ENCODE measurements around the gene AGBL1.

AGBL1 gene

DNA sequence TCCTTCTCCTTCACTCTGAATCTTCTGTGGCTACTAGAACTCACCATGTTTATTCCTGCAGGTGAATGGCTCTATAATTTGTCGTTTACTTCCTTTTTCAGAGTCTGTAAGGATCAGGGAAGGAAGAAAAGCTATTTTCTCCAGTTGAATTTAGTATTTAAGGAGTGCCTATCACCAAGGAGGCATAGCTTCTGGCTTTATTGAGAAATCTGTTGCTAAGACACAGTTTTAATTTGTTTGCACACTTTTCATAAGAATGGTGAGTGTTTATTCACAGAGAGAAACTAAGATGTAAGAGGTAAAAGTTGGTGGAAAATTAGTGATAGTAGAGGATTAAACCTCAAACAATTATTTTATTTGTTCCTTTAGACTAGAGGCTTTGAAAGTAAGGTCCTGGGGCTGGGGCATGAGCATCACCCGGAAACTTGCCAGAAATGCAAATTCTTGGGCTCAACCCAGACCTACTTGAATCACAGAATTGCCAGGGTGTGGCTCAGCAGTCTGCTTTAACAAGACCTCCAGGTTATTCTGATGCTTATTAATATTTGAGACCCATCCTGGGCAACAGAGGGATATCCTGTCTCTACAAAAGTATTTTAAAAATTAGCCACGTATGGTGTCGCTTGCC, 461.3 kb downstream of the AGBL1 start:
- TF ChIP-seq, protein P1, sequence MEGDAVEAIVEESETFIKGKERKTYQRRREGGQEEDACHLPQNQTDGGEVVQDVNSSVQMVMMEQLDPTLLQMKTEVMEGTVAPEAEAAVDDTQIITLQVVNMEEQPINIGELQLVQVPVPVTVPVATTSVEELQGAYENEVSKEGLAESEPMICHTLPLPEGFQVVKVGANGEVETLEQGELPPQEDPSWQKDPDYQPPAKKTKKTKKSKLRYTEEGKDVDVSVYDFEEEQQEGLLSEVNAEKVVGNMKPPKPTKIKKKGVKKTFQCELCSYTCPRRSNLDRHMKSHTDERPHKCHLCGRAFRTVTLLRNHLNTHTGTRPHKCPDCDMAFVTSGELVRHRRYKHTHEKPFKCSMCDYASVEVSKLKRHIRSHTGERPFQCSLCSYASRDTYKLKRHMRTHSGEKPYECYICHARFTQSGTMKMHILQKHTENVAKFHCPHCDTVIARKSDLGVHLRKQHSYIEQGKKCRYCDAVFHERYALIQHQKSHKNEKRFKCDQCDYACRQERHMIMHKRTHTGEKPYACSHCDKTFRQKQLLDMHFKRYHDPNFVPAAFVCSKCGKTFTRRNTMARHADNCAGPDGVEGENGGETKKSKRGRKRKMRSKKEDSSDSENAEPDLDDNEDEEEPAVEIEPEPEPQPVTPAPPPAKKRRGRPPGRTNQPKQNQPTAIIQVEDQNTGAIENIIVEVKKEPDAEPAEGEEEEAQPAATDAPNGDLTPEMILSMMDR (conservative IDR thresholded peaks at IDR 0.05; ENCODE audit: control insufficient read depth, insufficient read depth, low read depth, low read length): no peak
- no peak overlapping the region for H3K4me3 ChIP-seq (ENCODE audit: control insufficient read depth, low read depth, low read length)
- DNase-seq (ENCODE audit: low read depth): no peak

- H3K4me3 ChIP-seq (ENCODE audit: control insufficient read depth, low read depth, low read length): no peak overlapping the region
- no peak for DNase-seq (ENCODE audit: low read depth)
- TF ChIP-seq, protein P1 (conservative IDR thresholded peaks at IDR 0.05; ENCODE audit: control insufficient read depth, insufficient read depth, low read depth, low read length): no peak
Observed at GRCh38 chr15:86541540-86541939, 461.9 kb downstream of the AGBL1 start.

GRCh38 chr15:86550075-86550474, 470.4 kb downstream of the AGBL1 start:
- TF ChIP-seq, protein P1 (conservative IDR thresholded peaks at IDR 0.05; ENCODE audit: control insufficient read depth, insufficient read depth, low read depth, low read length): no peak
- no peak overlapping the region for H3K4me3 ChIP-seq (ENCODE audit: control insufficient read depth, low read depth, low read length)
- DNase-seq (ENCODE audit: low read depth): no peak

DNA sequence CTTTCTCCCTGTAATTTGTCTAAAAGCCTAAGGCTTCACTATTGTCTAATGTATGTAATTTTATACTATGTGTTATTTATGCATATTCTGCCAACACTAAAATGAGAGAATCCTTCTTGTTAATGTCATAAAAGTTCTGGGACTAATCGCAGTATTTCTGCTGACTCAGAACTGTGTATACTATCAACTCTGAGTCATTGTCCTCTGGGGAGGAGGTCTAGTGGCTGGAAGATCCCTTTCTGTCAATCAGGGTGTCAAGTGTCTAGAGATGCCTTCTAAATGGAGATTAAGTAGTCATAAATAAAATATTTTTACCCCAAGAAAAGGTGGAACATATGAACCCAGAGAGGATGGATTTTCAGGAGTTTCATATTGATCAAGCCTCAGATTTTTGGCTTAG, 473.4 kb downstream of the AGBL1 start:
- TF ChIP-seq, protein P1 (conservative IDR thresholded peaks at IDR 0.05; ENCODE audit: control insufficient read depth, insufficient read depth, low read depth, low read length): no peak
- DNase-seq (ENCODE audit: low read depth): no peak
- no peak overlapping the region for H3K4me3 ChIP-seq (ENCODE audit: control insufficient read depth, low read depth, low read length)

GRCh38 chr15:86555098-86555497, 475.4 kb downstream of the AGBL1 start:
- H3K4me3 ChIP-seq (ENCODE audit: control insufficient read depth, low read depth, low read length): no peak overlapping the region
- DNase-seq (ENCODE audit: low read depth): no peak
- TF ChIP-seq, protein P1 (conservative IDR thresholded peaks at IDR 0.05; ENCODE audit: control insufficient read depth, insufficient read depth, low read depth, low read length): no peak

DNA sequence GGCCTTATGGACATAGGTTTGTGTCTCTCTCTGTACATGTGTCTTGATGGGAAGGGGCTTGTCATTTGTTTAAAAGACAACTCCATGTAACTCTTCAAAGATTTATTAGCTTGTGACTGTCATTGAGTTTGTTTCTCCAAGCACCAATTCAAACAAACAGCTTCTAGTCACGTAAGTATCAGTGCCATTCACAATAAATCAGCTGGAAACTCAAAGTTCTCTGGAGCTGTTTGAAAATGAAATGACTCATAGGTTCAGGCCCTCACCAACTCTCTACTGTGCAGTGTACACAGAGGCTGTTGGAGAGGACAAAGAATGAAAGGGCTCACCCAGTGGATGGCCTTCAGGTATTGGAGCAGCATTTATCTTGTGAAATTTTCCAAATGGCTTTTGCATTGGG, 476.3 kb downstream of the AGBL1 start:
- no peak for DNase-seq (ENCODE audit: low read depth)
- H3K4me3 ChIP-seq (ENCODE audit: control insufficient read depth, low read depth, low read length): no peak overlapping the region
- TF ChIP-seq, protein P1 (conservative IDR thresholded peaks at IDR 0.05; ENCODE audit: control insufficient read depth, insufficient read depth, low read depth, low read length): no peak

Data from fibroblast of mammary gland (primary cell).